ENCODE data around the gene BAD.

The BAD gene

DNA sequence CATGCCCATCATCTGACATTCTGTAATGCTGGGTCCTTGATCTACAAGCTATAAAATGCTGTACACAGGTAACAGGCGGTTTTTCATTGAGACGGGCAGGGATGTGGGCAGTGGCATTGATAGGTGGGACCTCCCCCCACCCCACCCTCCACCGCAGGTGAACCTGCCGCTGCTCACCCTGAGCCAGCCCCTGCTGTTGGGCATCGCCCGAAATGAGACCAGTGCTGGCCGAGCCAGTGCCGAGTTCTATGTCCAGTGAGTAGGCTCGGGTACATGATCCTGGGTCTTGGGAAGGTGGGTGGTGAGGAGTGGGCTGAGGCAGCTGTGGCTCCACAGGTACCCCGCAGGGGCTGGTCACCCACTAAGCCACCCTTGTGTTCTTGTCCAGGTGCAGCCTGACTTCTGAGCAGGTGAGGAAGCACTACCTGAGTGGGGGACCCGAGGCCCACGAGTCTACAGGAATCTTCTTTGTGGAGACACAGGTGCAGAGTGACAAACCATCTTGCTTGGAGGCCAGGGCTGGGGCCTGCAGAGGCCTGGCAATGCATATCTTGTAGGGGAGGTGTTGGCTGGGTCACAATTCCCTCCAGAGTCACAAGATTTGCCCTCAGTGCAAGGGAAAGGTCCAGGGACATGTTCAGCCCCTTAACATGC lies 55.2 kb downstream of the BAD start:
- no peak for DNase-seq (ENCODE audit: low spot score)

DNA sequence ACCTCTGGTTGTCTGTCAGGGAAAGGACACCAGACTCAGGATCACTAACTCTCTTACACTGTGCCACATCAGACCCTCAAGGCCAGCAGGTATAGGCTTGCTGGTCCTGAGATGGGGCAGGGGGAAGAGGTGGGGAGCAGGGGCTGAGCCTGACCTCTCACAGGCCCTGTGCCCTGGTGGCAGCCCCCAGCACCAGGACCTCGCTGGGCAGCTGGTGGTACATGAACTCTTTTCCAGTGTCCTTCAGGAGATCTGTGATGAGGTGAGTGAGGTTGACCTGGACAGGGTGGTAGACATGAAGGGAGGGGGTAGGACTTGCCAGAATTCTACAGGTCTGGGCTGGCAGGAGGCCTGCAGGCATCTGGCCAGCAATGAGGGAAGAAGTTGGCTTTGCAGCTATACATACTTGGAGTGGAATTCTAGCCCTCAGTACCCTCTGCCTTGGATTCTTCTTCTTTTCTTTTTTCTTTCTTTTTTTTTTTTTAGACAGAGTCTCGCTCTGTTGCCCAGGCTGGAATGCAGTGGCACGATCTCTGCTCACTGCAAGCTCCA lies 57.0 kb downstream of the BAD start:
- DNase-seq (ENCODE audit: low spot score), result no peak

DNA sequence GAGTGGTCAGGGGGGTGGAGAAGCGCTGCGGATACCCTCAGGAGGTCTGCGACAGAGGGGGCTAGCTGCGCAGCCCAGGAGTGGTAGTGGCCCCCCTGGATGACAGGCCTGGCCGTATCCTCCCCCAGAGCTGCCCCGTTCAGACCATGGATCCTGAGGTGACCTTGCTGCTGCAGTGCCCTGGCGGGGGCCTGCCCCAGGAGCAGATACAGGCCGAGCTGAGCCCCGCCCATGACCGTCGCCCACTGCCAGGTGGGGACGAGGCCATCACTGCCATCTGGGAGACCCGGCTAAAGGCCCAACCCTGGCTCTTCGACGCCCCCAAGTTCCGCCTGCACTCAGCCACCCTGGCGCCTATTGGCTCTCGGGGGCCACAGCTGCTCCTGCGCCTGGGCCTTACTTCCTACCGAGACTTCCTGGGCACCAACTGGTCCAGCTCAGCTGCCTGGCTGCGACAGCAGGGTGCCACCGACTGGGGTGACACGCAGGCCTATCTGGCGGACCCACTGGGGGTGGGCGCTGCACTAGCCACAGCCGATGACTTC lies 57.9 kb downstream of the BAD start:
- no peak for DNase-seq (ENCODE audit: low spot score)

- DNase-seq (ENCODE audit: low spot score), result peak; percentile 94
These were observed 58.6 kb downstream of the BAD start, which contains the start of the genes NUDT22 and TRPT1 for GRCh38 chr11:64225608-64226506. Gene NUDT22, plus strand, starts transcription at chr11:64226274. Its CDS starts 379 bp downstream, at chr11:64226653. Gene TRPT1, minus strand, starts transcription at chr11:64226186. Its CDS starts 326 bp downstream, at chr11:64225860.

DNA sequence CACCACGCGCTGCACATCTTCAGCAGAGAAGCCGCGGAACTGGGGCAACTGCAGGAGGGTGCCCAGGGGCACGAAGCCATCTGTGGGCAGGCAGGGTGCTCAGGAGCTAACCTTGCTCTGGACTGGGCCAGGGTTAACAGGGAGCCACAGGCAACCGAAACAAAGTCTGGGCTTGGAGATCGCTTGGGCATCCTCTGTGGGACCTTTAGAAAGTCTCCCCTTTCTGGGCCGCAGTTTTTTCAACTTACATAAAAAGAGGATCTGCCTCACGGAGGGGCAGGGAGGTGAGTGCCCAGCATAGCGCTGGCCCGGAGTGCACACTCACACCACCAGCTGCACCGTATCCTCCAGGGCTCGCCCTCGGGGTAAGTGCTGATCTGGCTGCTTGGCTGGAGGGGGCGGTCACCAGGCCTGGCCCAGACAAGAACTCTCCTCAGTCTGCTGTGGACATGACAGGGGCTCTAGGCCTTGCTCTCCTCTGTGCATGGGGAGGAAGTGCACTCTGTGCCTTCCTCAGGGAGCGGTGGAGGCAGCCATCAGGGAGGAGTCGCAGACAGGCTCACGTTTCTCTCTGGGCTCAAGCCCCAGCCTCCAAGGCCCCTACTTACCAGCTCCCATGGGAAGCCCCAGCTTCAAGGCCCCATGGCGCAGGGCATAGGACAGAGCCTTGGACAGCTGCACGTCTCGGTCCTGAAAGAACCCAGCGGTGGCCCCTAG lies 59.4 kb downstream of the BAD start:
- no peak for DNase-seq (ENCODE audit: low spot score)

GRCh38 chr11:64224151-64224890 lies 60.1 kb downstream of the BAD start:
- DNase-seq (ENCODE audit: low spot score), result no peak

- DNase-seq (ENCODE audit: low spot score), result no peak
These were observed 61.3 kb downstream of the BAD start for GRCh38 chr11:64223001-64223651.

DNA sequence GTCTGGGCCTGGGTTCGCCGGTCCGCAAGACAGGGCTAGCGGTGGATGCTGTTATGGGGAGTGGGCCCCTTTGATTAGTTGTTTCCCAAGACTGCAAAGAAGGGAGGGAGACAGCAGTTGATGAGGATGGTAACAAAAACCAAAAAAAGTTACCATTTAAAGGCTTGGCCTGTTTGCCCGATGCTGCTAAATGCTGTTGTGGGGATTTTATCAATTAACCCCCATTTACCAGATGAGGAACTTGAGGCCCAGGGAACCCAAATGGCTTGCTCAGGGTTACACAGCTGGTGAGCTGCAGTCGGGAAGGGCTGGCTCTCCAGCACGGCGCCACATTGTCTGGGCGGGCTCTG lies 61.8 kb downstream of the BAD start:
- no peak for DNase-seq (ENCODE audit: low spot score)

DNA sequence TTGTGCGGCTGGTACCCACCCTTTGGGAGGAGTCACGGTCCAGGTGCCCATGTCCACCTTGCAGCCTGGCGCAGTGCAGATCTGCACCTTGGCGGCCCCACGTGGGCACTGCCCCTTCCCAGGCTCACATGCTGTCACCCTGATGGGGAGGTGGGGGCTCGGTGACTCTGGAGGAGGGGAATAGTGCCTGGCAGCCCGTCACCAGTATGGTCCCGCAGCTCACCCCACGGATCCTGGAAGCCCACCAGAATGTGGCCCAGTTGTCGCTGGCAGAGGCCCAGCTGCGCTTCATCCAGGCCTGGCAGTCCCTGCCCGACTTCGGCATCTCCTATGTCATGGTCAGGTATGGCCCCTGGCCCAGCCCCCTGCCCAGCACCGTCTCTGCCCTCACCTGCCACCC lies 63.7 kb downstream of the BAD start:
- no peak for DNase-seq (ENCODE audit: low spot score)

- DNase-seq (ENCODE audit: low spot score), result no peak
These were observed 64.2 kb downstream of the BAD start for GRCh38 chr11:64220271-64220670.

All from ecto neural progenitor cell (in vitro differentiated cells).